Stimulated activated CD4-positive, alpha-beta T cell treated with anti-CD3 and anti-CD28 coated beads, Interleukin-2, amount 100 ng/mL, for 24 hours (primary cell): Measurements from ENCODE around the gene GTF3C2.

ENCODE experiments used
- DNase-seq, 2 donors: peaks; one replicate each; pipeline ENCODE4 v3.0.0-alpha.2; 2020

The GTF3C2 gene

DNA sequence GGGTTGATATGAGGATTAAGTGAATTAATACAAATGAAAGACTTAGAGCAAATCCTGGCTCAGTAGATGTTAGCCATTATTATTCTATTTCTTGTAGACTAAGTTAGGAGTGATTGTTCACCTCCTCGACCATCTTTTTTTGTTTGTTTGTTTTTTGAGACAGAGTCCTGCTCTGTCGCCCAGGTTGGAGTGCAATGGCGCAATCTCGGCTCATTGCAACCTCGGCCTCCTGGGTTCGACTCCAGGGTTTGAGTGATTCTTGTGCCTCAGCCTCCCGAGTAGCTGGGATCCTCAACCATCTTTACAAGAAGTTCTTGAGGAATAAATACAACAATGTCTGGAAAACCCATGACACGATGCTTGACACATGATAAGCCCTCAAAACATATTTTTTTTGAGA is 61.6 kb downstream of the GTF3C2 start:
- DNase-seq = no peak

DNA sequence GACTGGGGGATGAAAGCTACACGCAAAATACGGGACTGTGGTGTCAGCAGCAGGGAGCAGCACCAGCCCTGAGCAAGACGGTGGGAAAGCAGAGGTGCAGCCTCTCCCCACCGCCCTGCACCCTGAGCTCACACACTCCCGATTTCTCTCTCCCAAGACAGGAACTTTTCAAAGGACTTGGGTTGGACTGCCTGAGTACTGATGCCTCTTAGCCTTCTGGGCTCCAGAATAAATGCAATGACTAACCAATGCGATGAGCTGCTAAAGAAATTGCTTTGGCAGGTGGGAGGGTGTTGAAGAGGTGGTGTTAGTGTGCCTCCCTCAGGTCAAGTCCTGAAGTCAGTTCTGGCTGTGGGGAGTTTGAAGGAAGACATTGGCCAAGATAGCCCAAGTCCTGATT is 64.7 kb downstream of the GTF3C2 start:
- no peak for DNase-seq

DNA sequence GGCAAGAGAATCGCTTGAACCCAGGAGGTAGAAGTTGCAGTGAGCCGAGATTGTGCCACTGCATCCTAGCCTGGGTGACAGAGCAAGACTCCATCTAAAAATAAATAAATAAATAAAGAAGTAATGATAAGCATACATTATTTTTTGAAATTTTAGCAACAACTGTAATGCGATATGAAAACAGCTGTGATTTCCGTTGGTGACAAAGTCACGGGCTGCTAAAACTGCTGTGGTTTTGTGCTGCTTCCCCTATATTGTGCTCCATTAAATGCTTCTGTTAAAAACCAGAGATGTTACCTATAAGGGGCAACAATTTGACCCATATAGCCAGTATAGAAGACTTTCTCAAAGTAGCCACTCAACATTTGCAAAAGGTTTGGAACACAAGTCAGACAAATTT is 66.0 kb downstream of the GTF3C2 start:
- no peak for DNase-seq

DNA sequence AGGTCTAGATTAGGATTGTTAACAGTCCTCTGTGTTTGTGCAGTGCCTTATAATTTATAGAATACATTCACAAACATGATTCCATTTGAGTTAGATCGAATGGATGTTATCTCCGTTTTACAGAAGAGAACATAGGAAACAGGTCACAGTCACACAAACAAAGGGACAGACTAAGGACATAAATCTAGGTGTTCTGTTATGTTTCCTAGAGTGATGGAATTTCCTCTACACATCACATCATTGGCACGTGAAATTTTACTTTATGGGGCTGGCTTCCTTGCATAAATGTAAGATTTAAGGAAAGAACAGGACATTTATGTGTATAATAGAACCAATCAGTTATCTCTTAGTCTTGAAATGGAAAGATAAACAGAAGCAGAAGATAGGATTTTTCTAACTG is 68.0 kb downstream of the GTF3C2 start:
- DNase-seq = no peak

DNA sequence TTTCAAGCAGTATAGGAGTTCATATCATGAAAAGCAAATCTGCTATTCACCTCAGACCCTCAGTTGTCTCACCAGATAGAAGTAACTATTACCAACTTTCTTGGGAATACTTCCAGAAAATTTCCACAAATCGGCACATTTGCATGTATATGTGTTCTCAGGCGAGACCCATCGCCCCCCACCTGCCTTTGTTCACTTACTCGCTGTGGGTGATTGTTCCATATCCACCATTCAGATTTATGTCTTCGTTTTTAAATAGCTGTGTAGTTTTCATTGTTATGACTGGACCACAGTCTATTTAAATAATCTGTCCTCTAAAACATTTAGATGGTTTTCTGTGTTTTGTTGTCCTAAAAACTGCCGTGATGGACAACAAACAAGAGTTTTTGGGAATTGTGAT is 71.1 kb downstream of the GTF3C2 start:
- no peak for DNase-seq

DNA sequence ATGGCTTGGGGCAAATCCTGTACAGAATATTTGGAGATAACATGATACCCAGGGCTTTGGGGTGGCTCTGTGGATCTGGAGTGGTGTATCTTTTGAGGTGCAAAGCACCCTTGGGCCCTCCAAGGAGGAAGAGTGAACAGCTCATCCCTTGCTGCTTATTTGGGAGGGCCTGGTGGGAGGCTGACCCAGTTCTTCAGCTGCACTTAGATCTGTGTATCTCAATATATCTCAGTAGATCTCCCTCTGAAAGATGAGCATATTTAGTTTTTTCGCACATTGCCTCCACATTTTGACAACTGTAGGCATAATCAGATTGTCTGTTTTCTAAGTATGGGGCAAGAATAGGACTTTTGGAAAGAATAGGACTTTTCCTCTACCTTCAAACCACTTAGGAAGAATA is 71.6 kb downstream of the GTF3C2 start:
- no peak for DNase-seq

DNA sequence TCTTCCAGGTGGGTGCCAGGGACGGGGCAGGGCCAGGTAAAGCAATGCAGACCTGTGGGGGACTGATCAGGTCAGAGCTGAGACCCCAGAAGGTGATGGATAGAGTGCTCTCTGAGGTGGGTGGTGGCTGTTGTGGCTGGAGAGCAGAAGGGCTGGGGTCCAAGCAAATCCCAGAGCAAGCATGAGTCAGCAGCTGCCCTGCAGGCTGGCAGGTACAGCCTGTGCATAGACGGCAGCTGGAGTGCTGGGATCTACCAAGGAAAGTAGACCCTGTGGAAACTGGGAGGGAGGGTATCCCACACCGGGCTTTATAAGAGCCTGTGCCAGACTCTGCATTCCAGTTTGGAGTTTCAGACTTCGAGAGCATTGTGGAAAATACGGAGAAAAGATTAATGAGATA is 73.7 kb downstream of the GTF3C2 start:
- no peak for DNase-seq

DNA sequence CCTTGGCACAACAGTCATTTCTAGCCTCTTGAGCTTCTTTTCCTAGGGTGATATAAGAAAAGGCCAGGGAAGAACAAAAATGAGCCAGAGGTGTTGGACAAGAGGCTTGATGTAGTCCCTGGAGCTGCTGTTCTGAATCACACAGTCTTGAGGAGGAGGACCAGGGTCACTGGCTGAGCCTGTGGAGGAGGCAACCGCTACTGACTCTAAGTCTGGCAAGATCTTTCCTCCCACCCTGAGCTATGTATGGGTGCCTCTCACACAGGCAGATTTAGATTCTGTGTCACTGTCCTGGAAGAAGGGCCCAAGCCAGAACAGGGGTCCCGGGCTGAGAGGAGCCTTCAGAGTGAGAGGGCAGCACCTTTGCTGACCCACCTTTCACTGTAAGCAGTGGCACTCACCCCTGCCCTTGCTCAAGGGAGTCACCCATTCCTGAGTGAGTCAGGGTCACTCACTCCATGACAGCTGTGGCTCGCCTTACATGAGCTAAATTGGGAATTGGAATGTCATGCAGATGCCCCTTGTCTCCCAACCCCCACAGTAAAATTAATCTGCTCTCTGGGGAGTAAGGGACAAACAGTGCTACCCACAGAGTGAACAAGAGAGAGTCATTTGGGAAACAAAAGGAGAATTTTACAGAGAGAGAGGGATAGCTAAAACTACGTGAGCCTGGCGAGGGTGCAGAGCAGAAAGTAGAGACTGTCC is 74.6 kb downstream of the GTF3C2 start, which contains the start of gene TRIM54:
TRIM54 (plus strand) TSS at position 575 of the 705 bp plus-strand sequence. CDS start 303 bp downstream, outside the sequence.
- no peak for DNase-seq

DNA sequence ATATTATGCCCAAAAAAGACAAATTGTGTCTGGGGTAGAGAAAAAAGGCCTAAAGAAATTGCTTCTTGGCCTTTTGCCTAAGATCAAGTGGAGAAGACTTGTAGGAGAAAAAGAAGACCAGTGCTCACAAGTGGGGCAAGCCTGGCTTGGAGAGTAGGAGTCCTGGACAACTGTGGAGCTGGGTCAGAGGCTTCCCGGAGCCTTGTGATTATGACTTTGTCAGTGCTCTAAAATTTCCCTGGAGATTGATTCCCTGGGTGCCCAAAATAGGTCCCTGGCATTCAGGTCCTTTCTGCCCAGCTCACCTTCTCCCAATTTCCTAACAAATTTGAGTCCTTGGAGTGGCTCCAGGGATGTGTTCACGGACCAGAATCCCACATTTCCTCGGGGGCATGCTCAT is 75.1 kb downstream of the GTF3C2 start:
- DNase-seq = no peak

DNA sequence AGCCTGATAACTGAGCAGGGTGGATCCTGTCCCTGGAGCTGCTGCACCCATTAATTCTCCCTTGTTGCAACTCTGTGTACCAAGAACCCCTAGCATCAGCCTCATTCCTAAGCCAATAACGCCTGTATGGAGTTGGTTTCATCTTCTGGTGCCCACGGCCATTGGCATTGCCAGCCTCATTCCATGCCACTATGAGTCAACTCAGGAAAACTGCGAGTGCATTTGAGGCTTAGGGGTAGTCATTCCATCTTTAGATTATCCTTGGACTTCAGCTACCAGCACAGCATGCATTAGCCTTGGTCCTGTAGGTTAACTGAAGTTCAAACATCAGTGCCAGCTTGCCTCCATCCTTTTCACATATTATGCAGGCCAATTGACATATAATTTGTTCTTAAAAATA is 75.7 kb downstream of the GTF3C2 start:
- no peak for DNase-seq

DNA sequence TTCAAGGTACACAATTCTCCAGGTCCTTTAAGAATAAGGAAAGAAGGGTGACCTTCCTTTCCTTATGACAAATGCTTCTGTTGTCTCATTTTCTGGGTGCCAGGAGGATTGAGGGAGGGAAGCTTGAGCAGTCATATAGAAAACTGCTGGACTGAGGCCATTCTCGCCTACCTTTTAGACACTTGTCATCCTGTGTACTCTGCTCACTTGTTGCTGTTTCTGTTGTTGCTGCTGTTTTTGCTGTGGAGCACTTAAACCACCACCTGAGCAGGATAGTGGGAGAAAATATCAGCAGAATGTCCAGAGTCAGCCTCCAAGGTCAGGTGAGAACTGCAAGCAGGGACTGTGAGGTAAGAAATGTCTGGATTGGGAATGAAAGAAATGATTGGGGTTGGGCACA is 78.6 kb downstream of the GTF3C2 start:
- no peak for DNase-seq
